ENCODE data around the gene TIPIN.
"Not testable (repeated sequence)": the region's sequence is repeated elsewhere in the genome, so short reads cannot be mapped to it uniquely, and the experiment has no call there.

DNA sequence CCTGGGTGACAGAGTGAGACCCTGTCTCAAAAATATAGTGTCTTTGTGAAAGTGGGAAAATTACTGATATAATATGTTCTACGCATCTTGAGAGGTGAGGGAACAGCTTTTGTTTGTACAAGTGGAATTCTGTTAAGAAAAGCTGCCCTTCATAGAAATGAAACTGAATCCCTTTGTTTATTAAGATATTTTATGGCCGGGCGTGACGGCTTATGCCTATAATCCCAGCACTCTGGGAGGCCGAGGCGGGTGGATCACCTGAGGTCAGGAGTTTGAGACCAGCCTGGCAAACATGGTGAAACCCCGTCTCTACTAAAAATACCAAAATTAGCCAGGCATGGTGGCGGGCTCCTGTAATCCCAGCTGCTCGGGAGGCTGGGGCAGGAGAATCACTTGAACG lies 52.1 kb downstream of the TIPIN start:
- TF ChIP-seq, protein P1, sequence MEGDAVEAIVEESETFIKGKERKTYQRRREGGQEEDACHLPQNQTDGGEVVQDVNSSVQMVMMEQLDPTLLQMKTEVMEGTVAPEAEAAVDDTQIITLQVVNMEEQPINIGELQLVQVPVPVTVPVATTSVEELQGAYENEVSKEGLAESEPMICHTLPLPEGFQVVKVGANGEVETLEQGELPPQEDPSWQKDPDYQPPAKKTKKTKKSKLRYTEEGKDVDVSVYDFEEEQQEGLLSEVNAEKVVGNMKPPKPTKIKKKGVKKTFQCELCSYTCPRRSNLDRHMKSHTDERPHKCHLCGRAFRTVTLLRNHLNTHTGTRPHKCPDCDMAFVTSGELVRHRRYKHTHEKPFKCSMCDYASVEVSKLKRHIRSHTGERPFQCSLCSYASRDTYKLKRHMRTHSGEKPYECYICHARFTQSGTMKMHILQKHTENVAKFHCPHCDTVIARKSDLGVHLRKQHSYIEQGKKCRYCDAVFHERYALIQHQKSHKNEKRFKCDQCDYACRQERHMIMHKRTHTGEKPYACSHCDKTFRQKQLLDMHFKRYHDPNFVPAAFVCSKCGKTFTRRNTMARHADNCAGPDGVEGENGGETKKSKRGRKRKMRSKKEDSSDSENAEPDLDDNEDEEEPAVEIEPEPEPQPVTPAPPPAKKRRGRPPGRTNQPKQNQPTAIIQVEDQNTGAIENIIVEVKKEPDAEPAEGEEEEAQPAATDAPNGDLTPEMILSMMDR (IDR thresholded peaks at IDR 0.05) = not testable (repeated sequence)
- TF ChIP-seq, protein P2, sequence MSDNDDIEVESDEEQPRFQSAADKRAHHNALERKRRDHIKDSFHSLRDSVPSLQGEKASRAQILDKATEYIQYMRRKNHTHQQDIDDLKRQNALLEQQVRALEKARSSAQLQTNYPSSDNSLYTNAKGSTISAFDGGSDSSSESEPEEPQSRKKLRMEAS (IDR thresholded peaks at IDR 0.05; ENCODE audit: low read depth) = not testable (repeated sequence)
- TF ChIP-seq YY1 (IDR thresholded peaks at IDR 0.05; ENCODE audit: low read depth); SIN3A (IDR thresholded peaks at IDR 0.05; ENCODE audit: borderline replicate concordance, low read depth, low read length); EZH2phosphoT487 (IDR thresholded peaks at IDR 0.05; ENCODE audit: borderline replicate concordance, low read depth): not testable (repeated sequence)
- TF ChIP-seq, protein P3, sequence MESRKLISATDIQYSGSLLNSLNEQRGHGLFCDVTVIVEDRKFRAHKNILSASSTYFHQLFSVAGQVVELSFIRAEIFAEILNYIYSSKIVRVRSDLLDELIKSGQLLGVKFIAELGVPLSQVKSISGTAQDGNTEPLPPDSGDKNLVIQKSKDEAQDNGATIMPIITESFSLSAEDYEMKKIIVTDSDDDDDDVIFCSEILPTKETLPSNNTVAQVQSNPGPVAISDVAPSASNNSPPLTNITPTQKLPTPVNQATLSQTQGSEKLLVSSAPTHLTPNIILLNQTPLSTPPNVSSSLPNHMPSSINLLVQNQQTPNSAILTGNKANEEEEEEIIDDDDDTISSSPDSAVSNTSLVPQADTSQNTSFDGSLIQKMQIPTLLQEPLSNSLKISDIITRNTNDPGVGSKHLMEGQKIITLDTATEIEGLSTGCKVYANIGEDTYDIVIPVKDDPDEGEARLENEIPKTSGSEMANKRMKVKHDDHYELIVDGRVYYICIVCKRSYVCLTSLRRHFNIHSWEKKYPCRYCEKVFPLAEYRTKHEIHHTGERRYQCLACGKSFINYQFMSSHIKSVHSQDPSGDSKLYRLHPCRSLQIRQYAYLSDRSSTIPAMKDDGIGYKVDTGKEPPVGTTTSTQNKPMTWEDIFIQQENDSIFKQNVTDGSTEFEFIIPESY (IDR thresholded peaks at IDR 0.05; ENCODE audit: borderline replicate concordance, low read depth) = not testable (repeated sequence)
- TF ChIP-seq, protein P4, sequence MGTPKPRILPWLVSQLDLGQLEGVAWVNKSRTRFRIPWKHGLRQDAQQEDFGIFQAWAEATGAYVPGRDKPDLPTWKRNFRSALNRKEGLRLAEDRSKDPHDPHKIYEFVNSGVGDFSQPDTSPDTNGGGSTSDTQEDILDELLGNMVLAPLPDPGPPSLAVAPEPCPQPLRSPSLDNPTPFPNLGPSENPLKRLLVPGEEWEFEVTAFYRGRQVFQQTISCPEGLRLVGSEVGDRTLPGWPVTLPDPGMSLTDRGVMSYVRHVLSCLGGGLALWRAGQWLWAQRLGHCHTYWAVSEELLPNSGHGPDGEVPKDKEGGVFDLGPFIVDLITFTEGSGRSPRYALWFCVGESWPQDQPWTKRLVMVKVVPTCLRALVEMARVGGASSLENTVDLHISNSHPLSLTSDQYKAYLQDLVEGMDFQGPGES (IDR thresholded peaks at IDR 0.05; ENCODE audit: low read depth, low read length) = not testable (repeated sequence)
